GM23248 (cell line): ENCODE results near the gene EFNA1.

Experiments used
- EZH2 ChIP-seq: fragments of 200-600 bp; sonication (generic); IDR thresholded peaks from 2 replicates; pipeline ENCODE4 v1.6.1; 2018; ENCODE audit warnings: antibody characterized with exemption, mild to moderate bottlenecking; ENCODE audit not compliant: insufficient read depth, poor library complexity, severe bottlenecking
- EZH2phosphoT487 ChIP-seq: fragments of 200-600 bp; sonication (generic); IDR thresholded peaks from 2 replicates; pipeline ENCODE4 v1.6.1; 2018; ENCODE audit warnings: antibody characterized with exemption, moderate library complexity, mild to moderate bottlenecking, low read depth; ENCODE audit not compliant: insufficient read depth

DNA sequence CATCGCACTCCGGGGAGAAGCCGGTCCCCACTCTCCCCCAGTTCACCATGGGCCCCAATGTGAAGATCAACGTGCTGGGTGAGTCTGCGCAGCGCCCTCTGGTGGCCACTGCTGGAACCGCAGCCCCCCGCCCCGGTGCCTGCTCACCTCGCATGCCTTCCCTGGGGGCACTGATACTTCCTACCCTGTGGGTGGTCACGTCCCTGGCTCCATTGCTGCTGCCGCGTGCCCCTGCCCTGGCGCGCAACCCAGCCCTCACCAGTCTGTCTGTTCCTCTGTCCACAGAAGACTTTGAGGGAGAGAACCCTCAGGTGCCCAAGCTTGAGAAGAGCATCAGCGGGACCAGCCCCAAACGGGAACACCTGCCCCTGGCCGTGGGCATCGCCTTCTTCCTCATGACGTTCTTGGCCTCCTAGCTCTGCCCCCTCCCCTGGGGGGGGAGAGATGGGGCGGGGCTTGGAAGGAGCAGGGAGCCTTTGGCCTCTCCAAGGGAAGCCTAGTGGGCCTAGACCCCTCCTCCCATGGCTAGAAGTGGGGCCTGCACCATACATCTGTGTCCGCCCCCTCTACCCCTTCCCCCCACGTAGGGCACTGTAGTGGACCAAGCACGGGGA is 41.4 kb upstream of the EFNA1 start:
- TF ChIP-seq EZH2 (no peak), EZH2phosphoT487 (no peak)
